ENCODE data around the gene OGA. TPM values are rescaled to one million over a fixed set of nuclear protein-coding genes. Genes with fewer than 3 reads are reported as not detected.
A peak's percentile ranks its signal among the peaks of the same experiment; 100 is the strongest.

The OGA gene
- total and polyA plus RNA-seq, 2 experiments from 2014 or later, result 42.5 to 78.0 TPM

DNA sequence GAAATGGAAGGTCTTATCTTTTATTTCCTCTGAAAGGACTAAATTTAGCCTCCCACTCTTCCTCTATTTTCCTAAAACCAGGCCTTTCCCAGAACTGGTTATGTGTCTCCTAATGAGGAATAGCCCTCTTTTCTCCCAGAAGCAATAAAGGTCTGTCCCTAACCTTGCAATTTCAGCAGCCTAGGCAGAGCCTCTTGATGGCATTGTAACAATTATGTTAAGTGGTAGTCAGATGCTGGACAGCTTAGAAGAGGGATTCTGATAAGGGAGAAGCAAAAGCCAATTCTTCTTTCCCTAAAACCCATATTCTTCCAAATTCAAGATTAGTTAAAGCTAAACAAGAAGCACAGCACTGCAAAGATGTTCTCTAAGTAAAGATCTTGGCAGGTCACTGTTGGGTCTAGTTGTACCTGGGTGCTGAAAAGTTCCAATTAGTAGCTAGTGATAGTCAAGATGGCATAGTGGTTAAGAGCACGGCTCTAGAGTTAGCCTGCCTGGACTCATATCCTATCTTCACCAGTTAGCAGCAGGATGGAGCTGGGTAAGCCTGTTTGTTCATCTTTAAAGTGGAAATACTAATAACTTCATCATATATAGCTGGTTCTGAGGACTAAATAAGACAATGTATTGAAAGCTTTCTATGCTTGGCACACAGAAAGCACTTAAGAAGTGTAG lies 39.7 kb upstream of the OGA start:
- Histone ChIP-seq H2AFZ (no peak overlapping the region), H3K4me1 (ENCODE audit: insufficient read depth) (no peaks in the 10 kb centered on the region), H3K79me2 (ENCODE audit: insufficient read depth) (no peaks in the 10 kb centered on the region), H3K27ac (no peak overlapping the region), H3K9ac (no peak overlapping the region), H3K4me3 (no peak overlapping the region), H3K36me3 (ENCODE audit: low read depth) (no peaks in the 10 kb centered on the region), H3K4me2 (ENCODE audit: unreplicated experiment) (no peak overlapping the region), H3K9me3 (ENCODE audit: low read depth) (no peaks in the 10 kb centered on the region), H3K27me3 (replicated peaks; ENCODE audit: insufficient read depth) (no peaks in the 10 kb centered on the region), H3F3A (ENCODE audit: insufficient read depth) (peaks cover 4% of the 10 kb centered on the region; the same call in 1 of the 2 replicates), H4K20me1 (ENCODE audit: insufficient read depth) (no peaks in the 10 kb centered on the region), H3K9me2 (ENCODE audit: insufficient read depth) (no peaks in the 10 kb centered on the region)
- no peak for TF ChIP-seq EZH2phosphoT487 (IDR thresholded peaks at IDR 0.05; ENCODE audit: insufficient read depth, low read depth)
- no peak for TF ChIP-seq EZH2 (IDR thresholded peaks at IDR 0.05; ENCODE audit: insufficient read depth, poor library complexity, severe bottlenecking)
- DNase-seq, result no peak
- 52% methylated on average over 1 of the region's 1 CpG for WGBS, 2 experiments (ENCODE audit: low coverage in 1 of 2, low lambda C conversion rate in 2 of 2, missing lambda C conversion rate in 2 of 2)
- in situ Hi-C loops (cut with MboI), result no loop called here

DNA sequence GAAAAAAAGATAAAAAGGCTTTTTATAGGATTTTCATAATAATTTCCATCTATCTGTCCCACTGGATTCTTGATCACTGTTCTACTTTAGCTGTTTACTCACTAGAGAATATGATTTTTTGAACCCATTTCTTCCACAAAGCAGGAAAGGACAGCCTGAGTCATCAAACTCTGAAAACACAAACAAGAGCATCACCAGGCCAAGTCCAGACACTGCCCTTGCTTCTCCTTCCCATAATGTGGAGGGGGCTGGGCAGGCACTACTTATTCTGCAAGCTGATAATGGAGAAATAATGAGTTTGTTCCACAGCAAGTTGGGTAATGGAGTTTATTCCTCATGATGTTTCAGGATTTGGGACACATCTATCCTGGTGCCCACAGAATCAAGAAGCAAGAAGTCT lies 38.4 kb upstream of the OGA start:
- DNase-seq, result peak; percentile 41
- TF ChIP-seq EZH2 (IDR thresholded peaks at IDR 0.05; ENCODE audit: insufficient read depth, poor library complexity, severe bottlenecking) (no peak), EZH2phosphoT487 (IDR thresholded peaks at IDR 0.05; ENCODE audit: insufficient read depth, low read depth) (no peak)
- Histone ChIP-seq H3K27ac (no peak overlapping the region), H3F3A (ENCODE audit: insufficient read depth) (peaks cover 4% of the 10 kb centered on the region; the same call in 1 of the 2 replicates), H3K36me3 (ENCODE audit: low read depth) (no peaks in the 10 kb centered on the region), H4K20me1 (ENCODE audit: insufficient read depth) (no peaks in the 10 kb centered on the region), H3K4me2 (ENCODE audit: unreplicated experiment) (no peak overlapping the region), H2AFZ (no peak overlapping the region), H3K4me3 (no peak overlapping the region), H3K9me2 (ENCODE audit: insufficient read depth) (no peaks in the 10 kb centered on the region), H3K9ac (no peak overlapping the region), H3K79me2 (ENCODE audit: insufficient read depth) (no peaks in the 10 kb centered on the region), H3K4me1 (ENCODE audit: insufficient read depth) (no peaks in the 10 kb centered on the region), H3K9me3 (ENCODE audit: low read depth) (no peaks in the 10 kb centered on the region), H3K27me3 (replicated peaks; ENCODE audit: insufficient read depth) (no peaks in the 10 kb centered on the region)
- in situ Hi-C loops (cut with MboI), result no loop called here

DNA sequence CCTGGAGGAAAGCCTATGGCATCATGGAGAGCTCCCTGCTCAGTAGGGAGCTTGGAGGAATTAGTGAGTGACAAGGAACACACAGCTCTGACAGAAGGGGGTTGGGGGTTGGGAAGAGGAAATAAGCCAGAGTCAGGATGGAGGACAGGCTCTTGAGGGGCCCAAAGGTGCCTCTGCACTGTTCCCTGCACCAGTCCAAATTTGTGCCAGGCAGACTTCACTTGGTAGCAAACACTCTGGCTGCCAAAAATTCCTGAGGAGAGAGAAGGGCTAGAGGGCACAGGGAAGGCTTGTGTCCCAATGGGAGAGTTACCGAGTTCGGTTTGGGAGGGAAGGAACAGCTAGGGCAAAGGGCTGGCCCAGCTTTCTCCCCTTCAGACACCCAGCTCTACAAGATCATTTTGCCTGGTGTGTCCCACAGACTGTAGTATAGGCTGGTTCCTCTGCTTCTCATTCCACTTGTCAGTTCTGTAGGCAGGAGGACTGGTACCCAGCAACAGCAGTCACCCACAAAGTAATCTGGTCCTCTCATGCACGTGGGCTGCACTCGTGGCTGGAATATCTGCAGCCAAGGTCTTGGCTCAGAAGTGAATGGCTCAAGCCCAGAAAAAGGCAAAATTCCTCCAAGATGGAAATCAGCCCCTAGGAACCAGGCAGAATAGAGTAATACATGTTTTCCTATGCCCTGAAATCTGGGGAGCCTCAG lies 33.3 kb upstream of the OGA start:
- in situ Hi-C loops (cut with MboI), result no loop called here
- no peaks in the 10 kb centered on the region for H4K20me1 ChIP-seq (ENCODE audit: insufficient read depth)
- no peak overlapping the region for H3K4me2 ChIP-seq (ENCODE audit: unreplicated experiment)

DNA sequence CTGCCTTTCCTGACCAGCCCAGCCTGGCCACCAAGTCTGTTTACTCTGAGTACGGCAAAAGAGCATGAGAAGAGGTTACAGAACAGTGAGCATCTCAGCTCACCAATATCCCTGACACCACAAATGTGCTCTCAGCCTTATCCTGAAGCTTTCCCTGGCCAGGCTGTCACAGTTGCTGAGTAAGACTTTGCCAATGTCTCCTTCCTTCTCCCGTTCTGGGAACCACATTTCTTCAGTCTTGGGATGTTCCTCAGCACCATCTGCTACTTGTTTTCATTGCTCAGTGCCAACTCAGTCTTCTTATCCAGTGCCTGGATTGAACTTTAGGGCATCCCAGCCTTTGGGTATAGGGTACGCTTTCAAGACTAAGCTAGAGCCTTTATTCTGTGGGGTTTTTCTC lies 32.5 kb upstream of the OGA start:
- no peak overlapping the region for H3K4me2 ChIP-seq (ENCODE audit: unreplicated experiment)
- H3K27me3 ChIP-seq (replicated peaks; ENCODE audit: insufficient read depth), result no peaks in the 10 kb centered on the region
- H3K4me1 ChIP-seq (ENCODE audit: insufficient read depth), result no peaks in the 10 kb centered on the region
- H3K9me2 ChIP-seq (ENCODE audit: insufficient read depth), result no peaks in the 10 kb centered on the region
- H3K4me3 ChIP-seq, result no peak overlapping the region
- H2AFZ ChIP-seq, result no peak overlapping the region
- no peak for DNase-seq
- WGBS, 2 experiments (ENCODE audit: low coverage in 1 of 2, low lambda C conversion rate in 2 of 2, missing lambda C conversion rate in 2 of 2), result 61 to 63% methylated on average over 3 of the region's 3 CpGs
- H3K9ac ChIP-seq, result no peak overlapping the region
- in situ Hi-C loops (cut with MboI), result no loop called here
- H3K79me2 ChIP-seq (ENCODE audit: insufficient read depth), result no peaks in the 10 kb centered on the region
- no peak overlapping the region for H3K27ac ChIP-seq
- no peaks in the 10 kb centered on the region for H3K36me3 ChIP-seq (ENCODE audit: low read depth)
- H3F3A ChIP-seq (ENCODE audit: insufficient read depth), result no peaks in the 10 kb centered on the region
- TF ChIP-seq EZH2 (IDR thresholded peaks at IDR 0.05; ENCODE audit: insufficient read depth, poor library complexity, severe bottlenecking) (no peak), EZH2phosphoT487 (IDR thresholded peaks at IDR 0.05; ENCODE audit: insufficient read depth, low read depth) (no peak)
- no peaks in the 10 kb centered on the region for H3K9me3 ChIP-seq (ENCODE audit: low read depth)
- no peaks in the 10 kb centered on the region for H4K20me1 ChIP-seq (ENCODE audit: insufficient read depth)

More for the DNA sequence above, 33.3 kb upstream of the OGA start:
- no peak overlapping the region for H3K27ac ChIP-seq
- H3K79me2 ChIP-seq (ENCODE audit: insufficient read depth), result no peaks in the 10 kb centered on the region
- no peak for TF ChIP-seq EZH2 (IDR thresholded peaks at IDR 0.05; ENCODE audit: insufficient read depth, poor library complexity, severe bottlenecking)
- TF ChIP-seq EZH2phosphoT487 (IDR thresholded peaks at IDR 0.05; ENCODE audit: insufficient read depth, low read depth), result no peak
- H3K9me2 ChIP-seq (ENCODE audit: insufficient read depth), result no peaks in the 10 kb centered on the region
- H3K4me3 ChIP-seq, result no peak overlapping the region
- no peaks in the 10 kb centered on the region for H3K27me3 ChIP-seq (replicated peaks; ENCODE audit: insufficient read depth)
- peaks cover 2% of the 10 kb centered on the region; the same call in 1 of the 2 replicates for H3F3A ChIP-seq (ENCODE audit: insufficient read depth)
- no peaks in the 10 kb centered on the region for H3K4me1 ChIP-seq (ENCODE audit: insufficient read depth)
- H3K9me3 ChIP-seq (ENCODE audit: low read depth), result no peaks in the 10 kb centered on the region
- H2AFZ ChIP-seq, result no peak overlapping the region
- WGBS, 2 experiments (ENCODE audit: low coverage in 1 of 2, low lambda C conversion rate in 2 of 2, missing lambda C conversion rate in 2 of 2), result 57 to 61% methylated on average over 4 of the region's 4 CpGs
- no peak overlapping the region for H3K9ac ChIP-seq
- H3K36me3 ChIP-seq (ENCODE audit: low read depth), result no peaks in the 10 kb centered on the region
- peak; percentile 51 for DNase-seq
